SW 1271 (cell line): ENCODE results near the gene PFDN4.
"Not testable (repeated sequence)": the region's sequence is repeated elsewhere in the genome, so short reads cannot be mapped to it uniquely, and the experiment has no call there.

Source experiments
- DNase-seq, 2 experiments: peaks; one replicate each; lab custom pipeline; 2025; lab: John Stamatoyannopoulos, UW

The PFDN4 gene

DNA sequence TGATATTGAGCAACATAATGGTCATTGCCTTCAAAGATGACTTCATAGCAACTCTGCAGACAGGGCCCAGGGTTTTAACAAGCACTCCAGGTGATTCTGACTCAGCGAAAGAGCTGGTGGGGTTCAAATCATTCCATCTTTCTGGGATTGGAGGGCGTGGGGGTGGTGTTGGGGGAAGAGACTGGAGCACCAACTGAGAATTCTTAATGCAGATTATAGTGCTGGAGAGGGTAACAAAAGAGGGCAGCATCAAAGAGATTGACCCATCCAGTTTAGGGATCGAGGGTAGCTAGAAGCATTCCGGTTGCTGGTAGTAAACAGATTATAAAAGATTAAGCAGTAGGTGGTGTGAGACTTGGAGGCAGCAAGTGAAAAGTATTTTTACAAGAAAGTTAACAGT lies 15.9 kb downstream of the PFDN4 start:
- DNase-seq: no peak

- not testable (repeated sequence) for DNase-seq
Measured at GRCh38 chr20:54224642-54225041, 16.8 kb downstream of the PFDN4 start.

GRCh38 chr20:54227241-54227640 lies 19.4 kb downstream of the PFDN4 start:
- DNase-seq: no peak

DNA sequence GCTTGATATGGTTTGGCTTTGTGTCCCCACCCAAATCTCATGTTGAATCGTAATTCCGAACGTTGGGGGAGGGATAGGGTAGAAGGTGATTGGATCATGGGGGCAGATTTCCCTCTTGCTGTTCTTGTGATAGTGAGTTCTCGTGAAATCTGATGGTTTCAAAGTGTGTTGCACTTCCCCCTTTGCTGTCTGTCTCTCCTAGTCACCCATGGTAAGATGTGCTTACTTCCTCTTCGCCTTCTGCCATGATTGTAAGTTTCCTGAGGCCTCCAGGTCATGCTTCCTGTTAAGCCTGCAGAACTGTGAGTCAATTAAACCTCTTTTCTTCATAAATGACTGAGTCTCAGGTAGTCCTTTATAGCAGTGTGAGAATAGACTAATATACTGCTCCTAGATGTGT lies 19.9 kb downstream of the PFDN4 start:
- DNase-seq: no peak

DNA sequence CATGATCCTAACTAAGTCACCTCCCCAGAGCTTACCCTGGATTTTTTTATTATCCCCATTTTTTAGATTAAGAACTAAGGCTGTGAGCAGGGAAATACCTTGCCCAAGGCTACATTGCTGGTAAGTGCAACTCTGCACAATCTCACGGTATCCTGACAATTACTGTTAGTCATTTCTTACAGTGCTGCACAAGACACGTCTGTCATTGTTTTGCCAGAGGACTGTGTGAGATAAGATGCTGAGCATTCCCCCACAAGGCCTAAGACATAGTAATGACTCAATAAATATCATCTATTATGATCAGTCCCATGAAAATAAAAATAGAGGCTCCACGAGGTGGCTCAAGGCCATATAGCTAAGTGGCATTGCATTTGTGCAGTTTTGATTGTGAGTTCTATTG lies 21.0 kb downstream of the PFDN4 start:
- DNase-seq: no peak

GRCh38 chr20:54229566-54230160 lies 21.8 kb downstream of the PFDN4 start:
- no peak for DNase-seq

GRCh38 chr20:54231036-54231435 lies 23.1 kb downstream of the PFDN4 start:
- DNase-seq: no peak

DNA sequence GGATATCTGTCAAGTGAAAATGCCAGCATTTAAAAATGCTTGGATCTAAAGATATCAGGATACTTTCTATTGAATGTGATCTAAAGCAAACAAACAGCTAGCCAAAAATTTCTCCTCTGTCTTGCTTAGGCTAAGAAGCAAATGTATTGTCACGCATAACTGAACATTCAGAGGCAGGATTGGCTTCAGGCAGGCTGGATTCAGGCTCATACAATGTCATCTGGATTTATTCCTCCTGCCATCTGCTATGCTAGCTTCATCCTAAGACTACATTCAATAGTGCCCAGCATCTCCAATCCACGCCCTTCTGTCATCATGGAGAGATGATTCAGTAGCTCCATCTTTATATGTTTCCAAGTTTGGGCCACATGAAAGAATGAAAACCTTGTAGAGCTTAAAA lies 27.1 kb downstream of the PFDN4 start:
- DNase-seq: no peak

DNA sequence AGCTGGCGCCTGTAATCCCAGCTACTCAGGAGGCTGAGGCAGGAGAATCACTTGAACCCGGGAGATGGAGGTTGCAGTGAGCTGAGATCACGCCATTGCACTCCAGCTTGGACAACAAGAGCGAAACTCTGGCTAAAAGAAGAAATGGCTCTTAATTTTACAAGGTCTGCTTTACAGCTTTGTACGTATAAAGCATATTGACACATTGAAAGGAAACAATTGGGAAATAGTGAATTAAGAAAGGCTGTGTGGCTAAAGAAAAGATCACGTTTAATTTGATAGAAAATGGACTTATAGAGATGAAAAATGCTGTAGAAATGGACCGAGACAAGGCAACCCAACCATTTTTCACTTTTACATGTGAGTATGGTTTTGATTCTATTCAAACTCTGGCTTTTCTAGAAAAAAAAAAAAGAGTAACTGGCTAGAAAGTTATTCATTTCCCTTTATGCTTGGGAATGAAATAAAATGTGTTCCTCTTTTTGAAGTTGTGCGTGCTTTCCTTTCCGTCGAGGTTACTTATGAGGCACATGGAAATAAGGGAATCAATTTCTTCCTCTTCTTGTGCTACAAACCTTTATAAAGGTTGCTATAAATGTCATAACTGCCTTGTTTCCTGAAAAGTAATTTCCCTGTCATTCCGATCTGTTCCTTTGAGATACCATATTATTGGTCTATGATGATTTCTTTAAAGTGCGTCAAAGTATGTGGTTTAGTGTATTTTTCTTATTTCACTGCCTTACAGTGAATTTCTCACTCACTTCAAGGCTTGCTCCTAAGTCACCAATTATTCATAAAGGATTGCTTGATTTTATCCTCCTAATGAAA lies 29.4 kb downstream of the PFDN4 start:
- no peak for DNase-seq

DNA sequence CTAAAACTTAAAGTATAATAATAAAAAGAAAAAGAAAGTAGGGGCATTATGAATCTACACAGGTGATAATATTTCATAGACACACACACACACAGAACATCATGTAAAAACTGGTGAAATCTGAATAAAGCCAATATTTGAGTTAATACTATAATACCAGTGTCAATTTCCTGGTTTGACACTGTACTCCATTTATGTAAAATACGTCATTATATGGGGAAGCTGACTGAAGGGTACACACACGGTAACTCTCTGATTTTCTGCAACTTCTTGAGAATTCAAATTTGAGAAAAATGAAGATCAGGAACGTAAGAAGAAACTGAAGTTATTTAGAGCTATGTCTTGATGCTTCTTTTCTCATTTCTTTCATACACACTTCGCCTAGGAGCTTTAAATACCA lies 36.2 kb downstream of the PFDN4 start:
- no peak for DNase-seq

DNA sequence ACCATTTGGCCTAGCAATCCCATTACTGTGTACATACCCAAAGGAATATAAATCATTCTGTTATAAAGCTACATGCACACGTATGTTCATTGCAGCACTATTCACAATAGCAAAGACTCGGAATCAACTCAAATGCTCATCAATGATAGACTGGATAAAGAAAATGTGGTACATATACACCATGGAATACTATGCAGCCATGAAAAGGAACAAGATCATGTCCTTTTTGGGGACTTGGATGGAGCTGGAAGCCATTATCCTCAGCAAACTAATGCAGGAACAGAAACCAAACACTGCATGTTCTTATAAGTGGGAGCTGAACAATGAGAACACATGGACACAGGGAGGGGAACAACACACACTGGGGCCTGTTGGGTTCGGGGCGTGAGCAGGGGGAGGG lies 40.8 kb downstream of the PFDN4 start:
- not testable (repeated sequence) for DNase-seq

DNA sequence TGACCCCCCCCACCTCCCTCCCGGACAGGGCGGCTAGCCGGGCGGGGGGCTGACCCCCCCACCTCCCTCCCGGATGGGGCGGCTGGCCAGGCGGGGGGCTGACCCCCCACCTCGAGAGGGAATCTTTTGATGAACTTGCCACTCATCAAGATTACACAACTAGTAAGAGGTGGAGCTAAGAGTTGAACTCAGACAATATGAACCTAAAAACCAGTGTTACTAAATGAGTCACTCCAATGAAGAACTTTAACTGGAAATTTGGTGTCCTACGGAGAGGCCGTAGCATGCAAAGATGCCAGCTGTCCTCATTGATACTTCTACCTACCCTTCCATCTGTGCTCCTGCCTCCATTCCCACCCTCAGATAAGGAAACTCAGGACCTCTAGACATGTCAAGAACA lies 42.8 kb downstream of the PFDN4 start:
- DNase-seq: no peak

DNA sequence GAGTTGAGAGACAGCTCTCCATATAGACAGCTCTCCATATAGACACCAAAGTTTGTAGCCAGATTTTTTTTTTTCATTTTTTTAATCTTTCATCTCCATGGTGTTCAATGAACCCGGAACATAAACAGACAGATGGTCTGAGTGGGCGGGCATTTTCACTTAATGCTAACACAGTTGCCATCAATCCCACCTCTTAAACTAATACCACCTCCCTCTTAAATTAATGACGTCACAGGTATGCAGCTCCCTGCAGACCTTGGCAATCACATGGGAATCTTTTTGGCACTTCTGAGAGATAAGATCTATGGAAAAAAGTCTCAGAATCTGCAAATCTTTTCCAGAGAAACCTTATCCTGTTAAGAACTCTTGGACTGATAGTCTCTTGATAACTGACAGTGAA lies 43.2 kb downstream of the PFDN4 start:
- DNase-seq: no peak

GRCh38 chr20:54254596-54254995 lies 46.7 kb downstream of the PFDN4 start:
- DNase-seq: no peak

DNA sequence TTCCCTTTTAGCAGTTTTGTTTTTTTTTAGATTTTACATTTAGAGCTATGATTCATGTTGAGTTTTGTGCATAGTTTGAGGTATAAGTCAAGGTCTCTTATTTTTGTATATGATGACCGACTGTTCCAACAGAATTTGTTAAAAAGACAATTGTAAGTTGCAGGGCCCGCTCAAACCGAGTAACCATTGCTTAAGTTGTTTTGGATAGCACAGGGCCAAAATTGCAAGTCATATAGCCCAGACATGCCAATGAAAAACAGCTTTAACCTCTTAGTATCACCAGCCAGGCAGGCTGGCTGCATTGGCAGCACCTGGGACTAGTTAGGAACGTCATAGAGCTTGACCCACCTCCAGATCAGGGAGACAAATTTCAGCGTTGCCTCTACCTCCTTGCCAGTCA lies 47.3 kb downstream of the PFDN4 start:
- DNase-seq: no peak

- no peak for DNase-seq
Measured at GRCh38 chr20:54256202-54256601, 48.3 kb downstream of the PFDN4 start.

DNA sequence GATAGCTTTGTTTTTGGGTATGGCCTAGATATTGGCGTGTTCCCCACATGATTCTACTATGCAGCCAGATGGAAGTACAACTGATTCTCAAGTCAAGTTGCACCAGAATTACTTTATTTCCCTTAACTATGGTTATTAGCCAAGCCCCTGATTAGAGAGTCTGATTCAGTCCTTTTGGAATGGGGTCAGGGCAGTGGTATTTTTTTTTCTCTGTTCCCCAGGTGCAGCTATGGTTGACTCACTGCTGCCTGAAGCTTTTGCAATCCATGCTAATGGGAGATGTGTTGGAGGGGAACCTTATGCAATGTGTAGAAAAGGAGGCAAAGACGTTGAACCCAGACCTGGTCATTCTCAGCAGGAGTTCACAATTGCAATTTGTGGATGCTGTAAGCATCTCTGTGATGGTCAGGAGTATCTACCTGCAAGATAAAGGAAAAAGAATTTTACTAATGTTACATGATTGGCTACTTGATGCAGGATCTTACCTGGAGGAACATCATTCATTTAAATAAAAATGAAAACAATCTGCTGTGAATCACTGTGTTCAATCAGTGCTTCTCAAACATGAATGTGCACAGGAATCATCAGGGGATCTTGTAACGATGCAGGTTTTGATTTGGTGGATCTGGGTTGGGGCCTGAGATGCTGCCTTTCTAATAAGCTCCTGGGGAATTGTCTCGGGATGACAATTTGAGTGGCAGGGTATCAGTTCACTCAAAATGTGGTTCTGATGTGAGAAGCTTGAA lies 49.4 kb downstream of the PFDN4 start:
- DNase-seq: no peak

DNA sequence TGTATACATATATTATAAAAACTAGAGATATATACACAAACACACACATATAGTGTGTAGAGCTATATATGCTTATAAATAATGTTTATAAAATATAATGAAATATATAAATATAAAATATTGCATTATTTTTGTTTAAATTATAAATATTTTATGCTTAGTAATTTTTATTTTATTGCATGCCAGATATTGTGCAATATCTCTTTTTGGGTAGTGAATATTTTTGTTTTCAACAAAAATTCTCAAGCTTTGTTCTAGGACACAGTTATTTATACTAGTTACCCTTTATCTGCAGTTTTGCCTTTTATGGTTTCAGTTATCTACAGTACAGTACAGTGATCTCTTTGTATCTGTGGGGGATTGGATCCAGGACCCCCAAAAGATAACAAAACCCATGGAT lies 52.2 kb downstream of the PFDN4 start:
- no peak for DNase-seq

GRCh38 chr20:54262671-54263070 lies 54.8 kb downstream of the PFDN4 start:
- no peak for DNase-seq

DNA sequence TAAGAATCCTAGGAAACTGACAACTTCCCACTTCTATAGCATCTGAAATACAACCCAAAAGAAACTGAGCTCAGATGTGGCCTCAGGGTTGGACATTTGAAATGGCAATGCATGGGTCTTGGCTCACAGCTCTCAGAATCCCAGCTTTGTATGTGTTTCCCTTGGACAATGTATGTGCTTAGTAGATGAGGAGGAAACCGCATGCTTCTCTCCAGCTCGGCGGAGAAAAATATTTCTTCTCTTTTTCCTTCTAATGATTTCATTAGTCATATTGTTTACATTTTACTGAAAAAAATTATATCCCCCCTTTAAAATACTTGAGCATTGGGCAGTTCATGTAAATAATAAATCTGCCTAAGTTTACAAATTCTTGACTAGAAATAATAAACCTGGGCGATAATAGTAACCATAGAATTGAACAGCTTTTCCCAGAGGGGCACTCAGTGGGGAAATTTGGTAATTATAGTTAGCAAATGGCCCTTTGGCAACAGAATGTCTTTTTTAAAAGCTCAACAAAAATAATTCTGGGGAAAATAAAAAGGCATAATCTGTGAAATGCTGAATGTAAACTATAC lies 55.3 kb downstream of the PFDN4 start:
- no peak for DNase-seq

DNA sequence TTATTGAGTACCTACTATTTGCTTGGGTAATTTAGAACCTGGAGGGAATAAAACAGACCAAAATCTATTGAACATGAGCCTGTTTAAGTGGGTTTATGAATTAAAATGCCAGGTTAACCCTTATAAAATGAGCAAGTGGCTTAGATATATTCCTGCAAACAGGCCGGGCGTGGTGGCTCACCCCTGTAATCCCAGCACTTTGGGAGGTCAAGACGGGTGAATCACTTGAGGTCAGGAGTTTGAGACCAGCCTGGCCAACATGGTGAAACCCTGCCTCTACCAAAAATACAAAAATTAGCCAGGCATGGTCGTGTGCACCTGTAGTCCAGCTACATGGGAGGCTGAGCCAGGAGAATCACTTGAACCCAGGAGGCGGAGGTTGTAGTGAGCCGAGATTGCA lies 57.9 kb downstream of the PFDN4 start:
- DNase-seq: not testable (repeated sequence)

GRCh38 chr20:54266844-54267243 lies 59.0 kb downstream of the PFDN4 start:
- no peak for DNase-seq

GRCh38 chr20:54267483-54268003 lies 59.7 kb downstream of the PFDN4 start:
- no peak for DNase-seq
